Upper lobe of left lung (tissue), 4 donors: ENCODE data around the gene DST.

Source experiments
- EP300 ChIP-seq, 4 donors: sonication (generic); formaldehyde crosslinking; IDR thresholded peaks; one replicate each; pipeline ENCODE4 v1.5.1; 2017; ENCODE audit warnings: antibody characterized with exemption in 4 of 4, control low read depth in 2 of 4
- POLR2A ChIP-seq, 4 donors: fragments of 450-650 bp; IDR thresholded peaks; one replicate each; pipeline ENCODE4 v1.5.1; 2016 to 2017; ENCODE audit warnings: antibody characterized with exemption in 4 of 4, mild to moderate bottlenecking in 2 of 4
- POLR2AphosphoS5 ChIP-seq, 2 donors: sonication (generic); formaldehyde crosslinking; IDR thresholded peaks; one replicate each; pipeline ENCODE4 v1.5.1; 2017; ENCODE audit warnings: antibody characterized with exemption in 2 of 2
- TF ChIP-seq, protein P1 (sequence below), 6 experiments: fragments of 450-650 bp in 4 of 6; fragments of 200-600 bp in 2 of 6; sonication (generic) in 2 of 6; IDR thresholded peaks; one replicate each; pipeline ENCODE4 v1.5.1; 2016 to 2019; ENCODE audit warnings: antibody characterized with exemption in 6 of 6

DNA sequence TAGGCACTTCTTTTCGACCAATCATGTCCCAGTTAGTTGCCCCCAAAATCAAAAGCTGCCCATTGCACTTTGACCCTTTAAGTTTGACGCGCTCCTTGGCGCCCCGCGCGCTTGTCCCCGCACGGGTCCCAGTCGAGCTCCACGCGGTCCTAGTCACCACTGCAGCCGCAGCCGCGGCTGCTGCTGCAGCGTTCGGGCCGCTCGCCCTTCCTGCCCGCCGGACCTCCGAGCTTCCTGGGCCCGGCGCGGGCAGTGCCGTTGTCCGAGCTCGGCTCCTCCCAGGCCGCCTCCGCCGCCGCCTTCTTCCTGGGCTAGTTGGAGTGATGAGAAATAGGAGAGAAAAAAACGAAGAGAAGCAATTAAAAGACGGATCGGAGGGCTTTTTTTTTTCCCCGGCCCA lies 209.6 kb downstream of the DST start:
- TF ChIP-seq, protein P1, sequence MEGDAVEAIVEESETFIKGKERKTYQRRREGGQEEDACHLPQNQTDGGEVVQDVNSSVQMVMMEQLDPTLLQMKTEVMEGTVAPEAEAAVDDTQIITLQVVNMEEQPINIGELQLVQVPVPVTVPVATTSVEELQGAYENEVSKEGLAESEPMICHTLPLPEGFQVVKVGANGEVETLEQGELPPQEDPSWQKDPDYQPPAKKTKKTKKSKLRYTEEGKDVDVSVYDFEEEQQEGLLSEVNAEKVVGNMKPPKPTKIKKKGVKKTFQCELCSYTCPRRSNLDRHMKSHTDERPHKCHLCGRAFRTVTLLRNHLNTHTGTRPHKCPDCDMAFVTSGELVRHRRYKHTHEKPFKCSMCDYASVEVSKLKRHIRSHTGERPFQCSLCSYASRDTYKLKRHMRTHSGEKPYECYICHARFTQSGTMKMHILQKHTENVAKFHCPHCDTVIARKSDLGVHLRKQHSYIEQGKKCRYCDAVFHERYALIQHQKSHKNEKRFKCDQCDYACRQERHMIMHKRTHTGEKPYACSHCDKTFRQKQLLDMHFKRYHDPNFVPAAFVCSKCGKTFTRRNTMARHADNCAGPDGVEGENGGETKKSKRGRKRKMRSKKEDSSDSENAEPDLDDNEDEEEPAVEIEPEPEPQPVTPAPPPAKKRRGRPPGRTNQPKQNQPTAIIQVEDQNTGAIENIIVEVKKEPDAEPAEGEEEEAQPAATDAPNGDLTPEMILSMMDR (IDR thresholded peaks at IDR 0.05), result no peak
- TF ChIP-seq POLR2A (IDR thresholded peaks at IDR 0.05), result no peak
- TF ChIP-seq EP300 (IDR thresholded peaks at IDR 0.05), result no peak
- TF ChIP-seq POLR2AphosphoS5 (IDR thresholded peaks at IDR 0.05), result no peak
